Aortic smooth muscle cell (primary cell): ENCODE measurements around the gene ZBTB4. TPM values are rescaled to one million over a fixed set of nuclear protein-coding genes. Genes with fewer than 3 reads are reported as not detected.

Source experiments
- total RNA-seq: library from RNA; depleted of rRNA; stranded (reverse); fragments of >200 nt; gene quantifications from 2 replicates; pipeline ENCODE4 v1.2.3, GENCODE V29; 2014

The ZBTB4 gene, protein sequence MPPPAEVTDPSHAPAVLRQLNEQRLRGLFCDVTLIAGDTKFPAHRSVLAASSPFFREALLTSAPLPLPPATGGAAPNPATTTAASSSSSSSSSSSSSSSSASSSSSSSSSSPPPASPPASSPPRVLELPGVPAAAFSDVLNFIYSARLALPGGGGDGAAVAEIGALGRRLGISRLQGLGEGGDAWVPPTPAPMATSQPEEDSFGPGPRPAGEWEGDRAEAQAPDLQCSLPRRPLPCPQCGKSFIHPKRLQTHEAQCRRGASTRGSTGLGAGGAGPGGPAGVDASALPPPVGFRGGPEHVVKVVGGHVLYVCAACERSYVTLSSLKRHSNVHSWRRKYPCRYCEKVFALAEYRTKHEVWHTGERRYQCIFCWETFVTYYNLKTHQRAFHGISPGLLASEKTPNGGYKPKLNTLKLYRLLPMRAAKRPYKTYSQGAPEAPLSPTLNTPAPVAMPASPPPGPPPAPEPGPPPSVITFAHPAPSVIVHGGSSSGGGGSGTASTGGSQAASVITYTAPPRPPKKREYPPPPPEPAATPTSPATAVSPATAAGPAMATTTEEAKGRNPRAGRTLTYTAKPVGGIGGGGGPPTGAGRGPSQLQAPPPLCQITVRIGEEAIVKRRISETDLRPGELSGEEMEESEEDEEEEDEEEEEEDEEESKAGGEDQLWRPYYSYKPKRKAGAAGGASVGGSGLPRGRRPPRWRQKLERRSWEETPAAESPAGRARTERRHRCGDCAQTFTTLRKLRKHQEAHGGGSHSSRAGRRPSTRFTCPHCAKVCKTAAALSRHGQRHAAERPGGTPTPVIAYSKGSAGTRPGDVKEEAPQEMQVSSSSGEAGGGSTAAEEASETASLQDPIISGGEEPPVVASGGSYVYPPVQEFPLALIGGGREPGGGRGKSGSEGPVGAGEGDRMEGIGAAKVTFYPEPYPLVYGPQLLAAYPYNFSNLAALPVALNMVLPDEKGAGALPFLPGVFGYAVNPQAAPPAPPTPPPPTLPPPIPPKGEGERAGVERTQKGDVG
- total RNA-seq = 18.2 and 23.6 TPM in 2 replicates

DNA sequence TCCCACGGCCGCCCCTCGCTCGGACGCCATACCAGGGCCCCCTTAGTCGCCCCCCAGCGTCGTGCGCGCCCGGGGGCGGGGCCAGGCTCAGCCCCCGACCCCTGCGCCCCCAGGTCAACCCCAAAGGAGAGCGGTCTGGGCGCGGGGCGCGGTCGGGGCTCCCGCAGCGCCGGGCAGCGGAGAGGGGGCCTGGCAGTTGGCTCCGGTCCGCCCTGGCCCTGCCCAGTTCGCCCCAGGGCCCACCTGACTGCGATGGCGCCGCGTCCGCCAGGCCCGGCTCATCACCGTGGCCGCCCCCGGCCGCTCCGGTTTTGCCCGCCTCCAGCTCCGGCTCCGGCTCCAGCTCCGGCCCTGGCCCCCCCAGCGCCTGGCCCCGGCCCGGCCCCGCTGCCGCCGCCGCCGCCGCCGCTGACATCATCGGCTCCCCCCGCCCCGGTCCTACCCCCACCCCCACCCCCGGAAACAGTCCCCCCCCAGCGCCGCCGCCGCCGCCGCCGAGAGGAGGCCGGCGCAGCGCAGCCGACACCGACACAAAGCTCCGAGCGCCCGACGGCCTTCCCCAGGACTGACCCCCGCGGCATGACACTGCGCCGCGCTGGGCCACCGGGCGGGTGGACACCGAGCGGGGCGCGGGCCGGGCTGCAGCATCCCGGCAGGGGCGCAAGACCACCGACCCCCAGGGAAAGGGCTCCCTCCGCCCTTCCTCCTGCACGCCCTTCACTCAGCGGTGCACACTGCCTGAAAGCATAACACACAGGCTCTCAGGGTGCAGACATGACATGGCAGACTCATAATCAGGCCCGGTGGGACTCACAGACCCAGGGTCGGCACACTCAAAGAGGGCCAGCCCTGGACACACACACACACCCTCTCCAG is at the start of gene ZBTB4:
ZBTB4 (minus strand) TSS at position 419 of the 876 bp plus-strand sequence. CDS start 12,830 bp downstream, outside the sequence.

DNA sequence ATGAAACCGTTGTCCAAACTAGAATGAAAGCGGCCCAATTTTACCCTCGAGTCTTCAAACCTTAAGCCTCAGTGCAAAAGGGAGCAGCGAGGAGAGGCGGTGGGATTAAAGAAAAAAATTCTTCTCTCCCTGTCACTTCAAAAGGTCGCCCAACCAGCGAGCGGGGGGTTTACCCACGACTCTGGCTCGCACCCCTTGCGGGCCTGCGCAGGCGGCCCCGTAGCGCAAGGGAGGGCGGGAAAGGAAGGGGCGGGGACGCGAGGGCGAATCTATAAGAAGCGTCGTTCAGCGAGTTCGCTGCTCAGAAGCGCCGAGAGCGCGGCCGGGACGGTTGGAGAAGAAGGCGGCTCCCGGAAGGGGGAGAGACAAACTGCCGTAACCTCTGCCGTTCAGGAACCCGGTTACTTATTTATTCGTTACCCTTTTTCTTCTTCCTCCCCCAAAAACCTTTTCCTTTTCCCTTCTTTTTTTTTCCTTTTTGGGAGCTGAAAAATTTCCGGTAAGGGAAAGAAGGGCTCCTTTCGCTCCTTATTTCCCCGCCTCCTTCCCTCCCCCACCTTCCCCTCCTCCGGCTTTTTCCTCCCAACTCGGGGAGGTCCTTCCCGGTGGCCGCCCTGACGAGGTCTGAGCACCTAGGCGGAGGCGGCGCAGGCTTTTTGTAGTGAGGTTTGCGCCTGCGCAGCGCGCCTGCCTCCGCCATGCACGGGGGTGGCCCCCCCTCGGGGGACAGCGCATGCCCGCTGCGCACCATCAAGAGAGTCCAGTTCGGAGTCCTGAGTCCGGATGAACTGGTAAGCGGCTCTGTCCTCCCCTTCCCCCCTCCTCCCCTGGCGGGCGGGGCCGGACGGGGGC is 4.9 kb upstream of the ZBTB4 start, which contains the start of gene POLR2A:
POLR2A (plus strand) TSS at position 300 of the 852 bp plus-strand sequence.

DNA sequence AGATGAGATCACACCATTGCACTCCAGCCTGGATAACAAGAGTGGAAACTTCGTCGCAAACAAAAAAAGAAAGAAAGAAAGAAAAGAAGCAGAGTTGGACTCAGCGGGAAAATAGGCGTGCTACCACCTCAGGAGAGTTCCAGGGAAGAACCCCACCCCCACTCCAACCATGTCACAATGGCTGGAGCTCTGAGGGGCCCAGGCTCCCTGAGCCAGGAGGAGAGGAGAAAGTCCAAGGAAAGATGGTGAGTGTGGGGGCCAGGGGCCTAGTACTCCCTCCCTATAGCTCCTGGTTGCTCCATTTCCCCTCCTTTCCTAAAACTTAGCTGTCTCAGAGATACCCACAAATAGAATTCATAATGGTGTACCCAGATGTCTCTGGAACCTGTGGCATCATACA is 1.8 kb upstream of the ZBTB4 start, which contains the start of gene SLC35G6:
SLC35G6 (plus strand) TSS at position 172 of the 400 bp plus-strand sequence; CDS start at position 243, 71 bp downstream.

DNA sequence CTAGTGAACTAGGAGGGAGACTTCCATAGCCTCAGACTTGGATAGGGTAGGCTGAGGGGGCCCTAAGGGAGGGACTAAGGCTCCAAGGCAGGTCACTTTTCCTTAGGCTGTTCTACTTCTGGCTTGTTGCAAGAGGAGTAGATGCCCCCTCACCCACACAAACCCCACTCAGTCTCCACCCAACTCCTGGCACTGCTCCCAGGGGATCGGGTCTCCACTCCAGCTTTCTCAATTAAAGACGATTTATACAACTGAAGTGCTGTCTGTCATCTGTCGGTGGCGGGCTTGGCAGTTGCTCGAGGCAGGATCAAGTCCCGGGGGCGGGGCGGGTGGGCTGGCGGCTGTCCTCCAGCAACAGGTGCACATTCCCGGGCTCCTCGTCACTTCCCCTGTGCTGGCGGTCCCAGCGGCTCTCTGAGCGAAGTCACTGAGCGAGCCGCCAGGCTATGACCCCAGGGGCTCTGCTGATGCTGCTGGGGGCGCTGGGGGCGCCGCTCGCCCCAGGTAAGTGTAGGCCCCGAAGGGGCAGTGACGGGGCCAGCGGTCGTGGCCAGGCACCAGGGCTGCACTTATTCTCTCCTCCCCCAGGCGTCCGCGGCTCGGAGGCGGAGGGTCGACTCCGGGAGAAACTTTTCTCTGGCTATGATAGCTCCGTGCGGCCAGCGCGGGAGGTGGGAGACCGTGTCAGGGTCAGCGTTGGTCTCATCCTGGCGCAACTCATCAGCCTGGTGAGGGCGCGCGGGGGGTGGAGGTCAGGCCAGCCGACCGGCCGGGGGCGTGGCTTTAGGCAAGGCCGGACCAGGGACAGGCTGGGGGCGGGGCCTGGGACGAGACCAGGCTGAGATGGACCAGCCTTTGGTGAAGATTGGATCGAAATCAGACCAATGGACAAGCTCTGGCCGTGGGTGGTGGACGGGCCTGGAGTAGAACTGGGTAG is 34.5 kb downstream of the ZBTB4 start, which contains the start of gene CHRNB1:
CHRNB1 (plus strand) TSS at position 380 of the 937 bp plus-strand sequence; CDS start at position 447, 67 bp downstream.

DNA sequence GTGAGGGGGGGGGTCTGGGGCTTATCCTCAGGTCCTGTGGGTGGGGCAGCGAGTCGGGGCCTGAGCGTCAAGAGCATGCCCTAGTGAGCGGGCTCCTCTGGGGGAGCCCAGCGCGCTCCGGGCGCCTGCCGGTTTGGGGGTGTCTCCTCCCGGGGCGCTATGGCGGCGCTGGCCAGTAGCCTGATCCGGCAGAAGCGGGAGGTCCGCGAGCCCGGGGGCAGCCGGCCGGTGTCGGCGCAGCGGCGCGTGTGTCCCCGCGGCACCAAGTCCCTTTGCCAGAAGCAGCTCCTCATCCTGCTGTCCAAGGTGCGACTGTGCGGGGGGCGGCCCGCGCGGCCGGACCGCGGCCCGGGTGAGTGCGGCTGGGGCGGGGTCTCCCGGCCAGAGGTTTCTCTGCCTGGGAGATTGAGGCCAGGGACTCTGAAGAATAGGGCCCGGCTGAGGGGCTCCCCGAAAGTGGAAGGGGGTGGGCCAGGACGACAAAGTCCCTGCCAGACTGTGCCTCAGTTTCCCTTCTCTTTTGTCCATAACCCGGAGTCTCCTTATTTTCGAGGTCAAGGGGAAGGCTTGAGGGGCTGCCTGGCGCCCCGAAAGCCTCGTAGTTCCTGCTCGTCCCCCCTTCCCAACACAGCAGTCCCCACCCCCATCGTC is 39.8 kb downstream of the ZBTB4 start, which contains the start of gene FGF11:
FGF11 (plus strand) TSS at position 51 of the 651 bp plus-strand sequence; CDS start at position 160, 109 bp downstream.

DNA sequence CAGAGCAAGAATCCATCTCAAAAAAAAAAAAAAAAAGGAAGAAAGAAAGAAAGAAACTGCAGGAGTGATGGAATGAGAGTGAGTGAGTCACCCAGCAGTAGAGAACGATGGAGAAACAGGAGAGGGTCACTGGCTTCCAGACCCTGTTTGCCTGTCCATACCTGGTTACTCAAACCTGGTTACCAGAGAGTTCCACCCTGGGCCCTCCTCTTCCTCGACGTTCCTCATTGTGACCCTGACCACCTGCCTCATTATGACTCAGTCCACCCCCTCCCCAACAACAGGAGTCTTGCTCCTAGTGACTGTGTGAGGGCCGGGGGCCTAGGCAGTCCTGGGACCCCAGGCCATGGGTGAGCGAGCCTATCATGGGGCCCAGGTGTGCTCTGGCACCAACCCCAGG is 50.9 kb downstream of the ZBTB4 start, which contains the start of gene SPEM3:
SPEM3 (plus strand) TSS at position 301 of the 400 bp plus-strand sequence; CDS start at position 347, 46 bp downstream.

DNA sequence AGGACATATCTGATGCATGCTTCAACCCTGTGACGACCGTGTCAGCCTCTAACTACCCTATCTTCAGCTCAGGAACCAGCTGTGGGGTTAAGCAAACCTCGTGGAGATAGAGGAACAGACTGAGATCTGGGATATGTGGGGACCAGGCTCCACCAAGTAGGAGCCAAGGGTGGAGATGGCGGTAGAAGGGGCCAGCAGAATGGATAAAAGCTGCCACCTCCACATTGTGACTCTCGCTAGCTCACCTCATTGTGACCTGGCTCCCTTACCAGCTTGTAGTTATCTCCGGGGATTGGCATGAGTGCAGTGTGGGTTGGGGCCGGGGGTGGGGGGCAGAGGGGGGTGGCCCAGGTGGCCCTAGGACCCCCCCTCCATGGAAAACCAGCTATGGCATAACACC is 54.1 kb downstream of the ZBTB4 start, which contains the start of gene SPEM2:
SPEM2 (plus strand) TSS at position 301 of the 400 bp plus-strand sequence; CDS start at position 374, 73 bp downstream.

DNA sequence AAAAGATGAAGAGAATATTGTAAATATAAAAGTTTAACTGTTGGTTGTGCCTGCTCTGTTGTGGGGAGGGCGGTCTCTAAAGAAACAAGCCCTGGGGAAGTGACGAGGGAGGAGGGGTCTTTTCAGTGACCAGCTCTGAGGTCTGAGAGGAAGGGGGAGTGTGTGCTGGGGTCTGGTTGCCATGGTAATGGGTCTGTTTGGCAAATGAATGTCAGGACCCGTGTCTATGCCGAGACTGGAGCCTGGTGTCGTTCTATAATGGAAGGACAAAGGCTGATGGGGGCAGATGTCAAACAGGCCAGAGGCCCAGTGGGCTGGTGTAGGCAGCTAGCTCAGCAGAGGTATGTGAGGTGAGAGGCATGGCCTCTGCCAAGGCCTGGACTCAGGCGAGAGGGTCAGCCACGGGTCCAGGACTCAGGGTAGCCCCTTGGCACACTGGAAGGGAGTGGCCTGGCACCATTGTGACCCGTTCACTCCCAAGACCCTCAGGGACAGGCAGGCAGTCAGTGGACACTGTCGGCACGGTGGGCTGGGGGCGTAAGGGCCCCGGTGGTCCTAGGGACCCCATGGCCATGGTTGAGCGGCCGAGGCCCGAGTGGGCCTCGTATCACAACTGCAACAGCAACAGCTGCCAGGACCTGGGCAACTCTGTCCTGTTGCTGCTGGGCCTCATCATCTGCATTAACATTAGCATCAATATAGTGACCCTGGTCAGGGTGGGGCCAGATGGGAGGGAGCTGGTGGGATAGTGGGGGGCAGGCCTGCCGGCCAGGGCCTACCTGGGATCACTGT is 59.4 kb downstream of the ZBTB4 start, which contains the start of gene SPEM1:
SPEM1 (plus strand) TSS at position 506 of the 792 bp plus-strand sequence; CDS start at position 567, 61 bp downstream.

Other genes starting within 250 kb of the ZBTB4 start
- gene DVL2, start 245.1 kb downstream of the ZBTB4 start, total RNA-seq = 69.3 and 76.5 TPM in 2 replicates
- gene PHF23, start 240.2 kb downstream of the ZBTB4 start, total RNA-seq = 33.3 and 34.9 TPM in 2 replicates
- 172 and 209 TPM in 2 replicates for gene GABARAP, start 237.2 kb downstream of the ZBTB4 start, total RNA-seq
- gene CTDNEP1, start 227.9 kb downstream of the ZBTB4 start, total RNA-seq = 17.6 and 35.4 TPM in 2 replicates
- gene ELP5, start 227.4 kb downstream of the ZBTB4 start, total RNA-seq = 29.7 and 35.6 TPM in 2 replicates
- 3.5 and 8.2 TPM in 2 replicates for gene CLDN7, start 217.2 kb downstream of the ZBTB4 start, total RNA-seq
- 0.13 and 0.19 TPM in 2 replicates for gene SLC2A4, start 197.9 kb downstream of the ZBTB4 start, total RNA-seq
- gene YBX2, start 185.0 kb downstream of the ZBTB4 start, total RNA-seq = not detected in 2 replicates
- 541 and 738 TPM in 2 replicates for gene EIF5A, start 172.0 kb downstream of the ZBTB4 start, total RNA-seq
- gene GPS2, start 164.3 kb downstream of the ZBTB4 start, total RNA-seq = 33.6 and 40.6 TPM in 2 replicates
- gene NEURL4, start 150.3 kb downstream of the ZBTB4 start, total RNA-seq = 14.2 and 18.9 TPM in 2 replicates
- gene ACAP1, start 143.1 kb downstream of the ZBTB4 start, total RNA-seq = 0.56 and 2.2 TPM in 2 replicates
- gene KCTD11, start 127.5 kb downstream of the ZBTB4 start, total RNA-seq = 5.8 and 5.9 TPM in 2 replicates
- not detected in 2 replicates for gene TMEM95, start 124.5 kb downstream of the ZBTB4 start, total RNA-seq
- not detected in 2 replicates for gene TNK1, start 98.5 kb downstream of the ZBTB4 start, total RNA-seq
- 18.6 and 25.4 TPM in 2 replicates for gene PLSCR3, start 85.1 kb downstream of the ZBTB4 start, total RNA-seq
- gene TMEM256, start 75.5 kb downstream of the ZBTB4 start, total RNA-seq = 55.4 and 82.8 TPM in 2 replicates
- 2.5 and 6.7 TPM in 2 replicates for gene NLGN2, start 71.8 kb downstream of the ZBTB4 start, total RNA-seq
- not detected in 2 replicates for gene SPEM1, start 59.3 kb downstream of the ZBTB4 start, total RNA-seq
- gene SPEM2, start 54.0 kb downstream of the ZBTB4 start, total RNA-seq = not detected in 2 replicates
- not detected in 2 replicates for gene SPEM3, start 50.8 kb downstream of the ZBTB4 start, total RNA-seq
- 2.4 and 3.2 TPM in 2 replicates for gene TMEM102, start 44.2 kb downstream of the ZBTB4 start, total RNA-seq
- gene FGF11, start 40.1 kb downstream of the ZBTB4 start, total RNA-seq = 0.13 and 0.19 TPM in 2 replicates
- gene CHRNB1, start 34.6 kb downstream of the ZBTB4 start, total RNA-seq = 6.6 and 7.6 TPM in 2 replicates
- not detected in 2 replicates for gene SLC35G6, start 1.8 kb upstream of the ZBTB4 start, total RNA-seq
- gene POLR2A, start 4.7 kb upstream of the ZBTB4 start, total RNA-seq = 98.6 and 101 TPM in 2 replicates
- 9.2 and 21.8 TPM in 2 replicates for gene TNFSF12, start 69.4 kb upstream of the ZBTB4 start, total RNA-seq
- 3.4 and 4.1 TPM in 2 replicates for gene TNFSF13, start 79.1 kb upstream of the ZBTB4 start, total RNA-seq
- gene SENP3, start 82.3 kb upstream of the ZBTB4 start, total RNA-seq = 55.3 and 71.7 TPM in 2 replicates
- gene CD68, start 100.0 kb upstream of the ZBTB4 start, total RNA-seq = 47.7 and 75.6 TPM in 2 replicates
- gene MPDU1, start 104.2 kb upstream of the ZBTB4 start, total RNA-seq = 41.5 and 57.2 TPM in 2 replicates
- gene SOX15, start 110.5 kb upstream of the ZBTB4 start, total RNA-seq = 0.19 and 0.26 TPM in 2 replicates
- 45.9 and 56.7 TPM in 2 replicates for gene FXR2, start 135.3 kb upstream of the ZBTB4 start, total RNA-seq
- 45.6 and 50.5 TPM in 2 replicates for gene SAT2, start 148.2 kb upstream of the ZBTB4 start, total RNA-seq
- gene SHBG, start 150.5 kb upstream of the ZBTB4 start, total RNA-seq = 0.26 and 0.50 TPM in 2 replicates
- under 0.01 TPM in 2 replicates for gene ATP1B2, start 171.3 kb upstream of the ZBTB4 start, total RNA-seq
- gene TP53, start 207.9 kb upstream of the ZBTB4 start, total RNA-seq = 14.1 and 19.5 TPM in 2 replicates
- gene WRAP53, start 208.8 kb upstream of the ZBTB4 start, total RNA-seq = 3.3 and 4.9 TPM in 2 replicates
- under 0.01 and 0.12 TPM in 2 replicates for gene EFNB3, start 225.6 kb upstream of the ZBTB4 start, total RNA-seq
- gene DNAH2, start 238.1 kb upstream of the ZBTB4 start, total RNA-seq = 0.12 and 0.13 TPM in 2 replicates